Astrocyte of the hippocampus (primary cell): Measurements from ENCODE around the gene TCF7L1.
A peak's percentile ranks its signal among the peaks of the same experiment; 100 is the strongest.

Experiments
- DNase-seq: peaks from one replicate; pipeline ENCODE4 v3.0.0; 2011; ENCODE audit warnings: low read depth, low spot score

The TCF7L1 gene

DNA sequence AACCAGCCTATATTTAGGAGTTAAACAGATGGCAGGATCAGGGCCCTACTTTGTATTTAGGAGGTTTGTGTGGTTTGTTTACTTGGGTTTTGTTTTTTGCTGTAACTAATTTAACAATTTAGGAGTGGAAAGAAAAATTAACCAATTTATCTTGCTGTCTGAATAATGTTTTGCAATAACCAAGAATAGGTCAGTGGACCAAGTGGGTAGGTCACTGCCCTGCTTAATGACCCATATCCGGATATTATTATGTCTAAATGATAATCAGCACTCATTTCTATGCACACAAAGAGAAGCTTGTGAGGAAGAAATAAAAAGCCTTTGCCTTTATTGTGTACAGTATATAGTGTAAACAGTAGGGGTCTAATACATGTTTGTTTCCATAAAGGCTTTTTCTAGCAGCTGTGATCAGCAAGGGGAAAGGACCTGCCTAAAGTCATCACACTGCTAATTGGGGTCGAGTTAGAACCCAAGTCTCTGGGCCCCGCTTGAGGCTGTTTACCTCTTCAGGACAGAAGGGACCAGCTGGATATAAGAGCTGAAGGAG lies 118.0 kb downstream of the TCF7L1 start:
- DNase-seq: no peak

DNA sequence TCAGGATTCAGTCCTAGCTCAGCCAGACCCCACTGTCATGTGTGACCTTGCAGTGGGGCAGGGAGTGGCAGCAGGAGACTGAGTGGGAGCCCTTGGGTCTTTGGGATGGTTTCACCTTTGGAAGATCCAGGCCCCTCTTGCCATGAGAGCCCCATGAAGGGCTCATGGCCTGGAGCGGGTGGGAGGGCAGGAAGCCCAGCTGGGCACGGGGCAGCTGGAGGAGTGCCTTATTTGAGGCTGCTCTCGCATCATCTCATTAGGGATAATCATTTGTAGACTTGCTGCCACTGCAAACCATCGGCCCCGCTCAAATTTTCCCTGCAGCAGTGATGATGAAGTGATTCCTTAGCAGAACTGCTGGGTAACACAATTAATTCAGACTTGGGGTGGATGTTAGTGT lies 120.7 kb downstream of the TCF7L1 start:
- no peak for DNase-seq

DNA sequence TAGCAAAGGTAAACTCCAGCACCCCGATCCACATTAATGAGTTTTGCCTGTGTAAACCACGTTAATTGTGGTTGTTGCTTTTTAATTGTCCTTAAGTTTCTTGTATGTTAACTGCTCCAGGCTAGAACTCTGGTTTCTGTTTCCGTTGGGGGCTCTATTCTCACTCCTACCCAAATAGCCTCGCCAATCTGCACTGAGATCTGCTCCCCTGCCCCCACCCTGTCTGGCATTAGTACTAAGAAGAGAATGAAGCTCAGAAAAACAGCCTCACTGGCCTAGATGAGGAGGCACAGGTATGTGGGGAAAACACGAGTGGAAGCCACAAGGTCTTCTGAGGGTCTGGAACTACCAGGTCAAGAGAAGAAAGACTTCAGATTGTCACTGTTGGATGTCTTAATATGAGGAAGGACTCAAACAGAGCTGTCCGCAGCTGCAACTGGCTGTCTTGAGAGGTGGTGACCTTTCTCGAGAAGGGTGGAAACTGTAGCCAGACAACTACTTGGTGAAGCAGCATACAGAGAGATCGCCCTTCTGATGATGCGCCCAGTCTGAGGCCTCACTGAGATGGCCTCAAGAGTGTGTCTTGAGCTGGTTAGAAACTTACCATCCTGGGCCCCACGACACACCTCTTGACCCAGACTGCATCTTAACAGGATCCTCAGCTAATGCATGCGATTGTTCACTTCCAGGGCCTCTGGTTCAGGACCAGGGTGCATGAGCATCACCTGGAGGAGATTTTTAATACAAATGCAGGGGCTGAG lies 121.5 kb downstream of the TCF7L1 start:
- no peak for DNase-seq

DNA sequence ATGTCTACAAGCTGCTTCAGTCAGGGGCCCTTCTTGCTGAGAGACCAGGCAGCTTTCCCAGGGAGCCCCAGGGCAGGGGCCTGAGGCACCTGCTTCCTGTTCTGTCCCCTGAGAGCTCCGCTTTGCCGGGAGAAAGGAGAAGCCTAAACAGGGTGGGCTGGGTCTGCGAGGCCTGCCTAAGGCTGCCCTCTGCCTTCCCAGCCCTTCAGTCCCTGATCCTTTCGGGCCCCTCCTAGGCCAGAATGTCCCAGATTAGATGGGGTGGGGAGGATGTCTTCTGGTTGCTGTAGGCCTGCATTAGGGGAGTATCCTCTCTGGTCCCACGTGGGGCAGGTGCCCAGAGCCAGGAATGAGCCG lies 122.2 kb downstream of the TCF7L1 start:
- DNase-seq: no peak

DNA sequence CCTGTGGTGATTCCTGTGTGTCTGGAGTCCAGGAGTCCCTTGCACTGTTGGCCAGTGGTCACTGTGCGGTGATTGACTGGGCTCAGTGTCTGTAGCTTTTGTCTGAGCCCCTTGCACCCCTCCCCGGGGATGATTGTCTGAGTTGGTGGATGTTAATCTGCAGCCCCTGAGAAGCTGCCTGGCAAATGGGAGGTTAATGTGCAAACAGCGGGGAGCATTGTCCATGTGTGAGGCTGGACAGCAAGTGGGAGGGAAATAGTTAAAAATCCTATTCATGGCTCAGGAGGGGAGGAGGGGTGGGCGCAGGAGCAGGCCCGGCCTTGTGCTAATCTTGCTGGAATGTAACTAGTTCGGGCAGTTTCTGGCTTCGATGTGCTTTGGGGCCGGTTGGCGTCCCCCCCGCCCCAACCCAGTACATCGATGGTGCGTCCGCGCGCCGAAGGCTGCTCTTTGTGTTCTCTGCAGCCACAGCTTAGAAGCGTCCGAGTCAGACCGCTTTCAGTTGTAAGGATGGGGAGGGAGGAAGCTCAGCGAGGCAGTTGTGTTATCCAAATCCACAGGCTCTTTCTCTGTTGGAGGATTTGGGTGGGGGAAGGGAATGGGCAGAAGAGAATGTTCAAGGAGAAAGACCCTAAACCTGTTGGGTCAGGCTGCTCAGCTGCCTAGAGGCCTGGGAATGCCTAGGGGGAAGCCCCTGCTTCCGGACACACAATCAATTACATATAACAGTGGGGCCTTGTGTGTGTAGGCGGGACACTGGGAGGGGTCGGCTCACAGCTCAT lies 122.8 kb downstream of the TCF7L1 start:
- peak; percentile 88 for DNase-seq

DNA sequence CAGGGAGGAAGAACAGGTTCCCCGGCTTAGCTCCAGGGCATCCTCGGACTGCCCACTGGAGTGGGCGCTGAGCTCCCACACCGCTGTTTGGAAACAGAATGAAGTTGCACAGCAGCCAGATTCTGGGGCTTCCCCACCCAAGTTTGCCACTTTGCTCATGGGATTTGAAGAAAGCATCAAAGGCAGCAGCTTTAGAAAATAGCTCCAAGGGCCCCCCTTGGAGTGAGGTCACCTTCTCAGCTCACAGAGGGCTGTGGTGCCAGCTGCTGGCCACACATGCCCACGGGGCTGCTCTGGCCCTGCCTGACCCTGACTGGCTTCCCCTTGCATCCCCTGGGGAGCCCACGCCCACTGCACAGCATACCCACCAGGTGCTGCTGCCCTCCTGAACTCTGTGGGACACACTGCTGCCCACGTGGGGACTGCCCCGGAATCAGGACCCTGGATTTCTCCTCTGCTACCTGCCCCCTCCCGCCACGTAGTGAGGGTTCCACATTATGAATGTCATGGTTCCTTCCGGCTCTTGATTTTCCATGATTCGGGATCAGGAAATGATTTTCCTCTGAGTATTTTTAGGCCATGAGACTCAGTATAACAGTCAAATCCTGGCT lies 124.3 kb downstream of the TCF7L1 start:
- DNase-seq: peak; percentile 41

DNA sequence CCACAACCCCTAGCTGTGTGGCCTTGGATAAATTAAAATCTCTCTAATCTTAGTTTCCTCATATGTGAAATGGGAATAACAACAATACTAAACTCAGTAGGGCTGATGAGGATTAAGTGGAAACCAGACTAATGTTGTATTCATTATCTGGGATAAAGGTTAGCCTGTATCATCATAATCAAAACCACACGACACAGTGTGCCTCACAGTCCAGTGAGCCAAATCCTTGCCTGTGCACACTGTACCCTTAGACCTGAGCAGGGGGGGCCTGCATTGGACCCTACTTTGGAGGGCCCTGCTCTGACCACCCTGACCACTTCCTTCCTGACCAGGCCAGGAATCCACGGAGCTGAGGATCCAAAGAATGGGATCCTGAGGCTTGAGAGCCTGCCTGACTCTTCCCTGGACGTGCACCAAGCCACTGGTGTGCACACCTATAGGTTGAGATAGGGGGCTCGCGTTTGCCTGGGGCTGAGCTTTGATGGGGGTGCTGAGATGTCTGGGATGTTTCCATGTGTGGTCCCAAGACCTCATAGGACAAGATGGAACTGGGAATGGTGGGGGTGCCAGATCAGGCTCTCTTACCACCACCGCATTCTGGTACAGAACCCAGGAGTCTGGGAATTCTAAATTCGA lies 124.9 kb downstream of the TCF7L1 start:
- DNase-seq: no peak

DNA sequence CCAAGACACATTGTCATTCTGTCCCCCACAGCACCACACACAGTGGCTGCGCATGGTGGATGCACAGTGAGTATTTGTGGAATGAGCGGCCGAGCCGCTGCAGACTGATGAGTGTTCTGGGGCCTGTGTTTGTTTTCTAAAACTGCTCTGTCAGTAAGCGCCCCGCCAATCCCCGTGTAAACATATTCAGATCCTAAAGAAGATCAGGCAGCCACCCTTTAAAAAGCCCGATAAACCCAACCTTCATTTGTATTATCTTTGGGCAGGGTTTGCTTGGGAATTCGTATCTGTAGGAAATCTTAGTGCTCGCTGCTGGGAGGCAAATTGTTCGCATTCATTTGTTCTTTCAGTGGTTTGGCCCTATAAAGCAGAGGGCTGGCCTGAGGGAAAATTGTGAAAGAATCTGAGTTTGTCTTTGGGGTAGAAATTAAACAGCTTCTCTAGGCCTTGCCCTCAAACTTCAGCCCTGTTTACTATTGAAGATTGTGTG lies 126.0 kb downstream of the TCF7L1 start:
- DNase-seq: peak; percentile 86

DNA sequence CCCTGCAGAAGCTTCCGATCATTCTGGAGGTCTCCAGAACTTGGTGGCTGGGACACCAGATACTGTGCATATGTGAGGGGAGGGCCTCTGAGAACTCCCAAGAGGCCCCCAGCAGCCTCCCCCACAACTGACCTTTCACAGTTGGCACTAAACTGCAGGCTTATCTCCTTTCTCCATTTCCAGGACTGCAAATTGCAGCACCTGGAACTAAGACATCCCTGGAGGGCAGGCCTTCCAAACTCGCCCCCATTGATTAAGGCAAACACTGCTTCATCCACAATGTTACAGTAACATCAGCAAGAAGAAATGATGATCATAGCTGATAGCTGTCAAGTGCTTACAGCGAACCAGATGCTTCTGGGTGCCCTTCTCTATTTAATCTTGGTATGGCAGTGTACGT lies 126.7 kb downstream of the TCF7L1 start:
- no peak for DNase-seq

DNA sequence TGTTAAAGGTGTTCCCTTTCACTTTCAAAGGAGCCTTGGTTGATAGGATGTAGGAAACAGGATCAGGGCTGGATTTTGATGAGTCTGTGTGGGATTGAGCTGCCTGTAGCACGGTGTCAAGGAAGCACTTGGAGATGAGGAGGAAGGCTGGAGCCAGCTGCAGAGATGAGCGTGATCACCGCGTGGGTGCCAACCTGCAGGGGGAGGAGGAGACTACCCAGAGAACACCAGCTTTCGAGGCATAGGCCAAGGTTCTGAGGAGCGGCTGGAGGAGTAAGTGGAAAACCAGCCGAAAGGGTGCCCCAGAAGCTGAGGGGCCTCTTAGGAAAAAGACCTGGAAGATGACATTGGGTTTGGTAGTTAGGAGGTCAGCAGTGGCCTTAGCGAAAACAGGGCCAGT lies 130.4 kb downstream of the TCF7L1 start:
- DNase-seq: no peak

DNA sequence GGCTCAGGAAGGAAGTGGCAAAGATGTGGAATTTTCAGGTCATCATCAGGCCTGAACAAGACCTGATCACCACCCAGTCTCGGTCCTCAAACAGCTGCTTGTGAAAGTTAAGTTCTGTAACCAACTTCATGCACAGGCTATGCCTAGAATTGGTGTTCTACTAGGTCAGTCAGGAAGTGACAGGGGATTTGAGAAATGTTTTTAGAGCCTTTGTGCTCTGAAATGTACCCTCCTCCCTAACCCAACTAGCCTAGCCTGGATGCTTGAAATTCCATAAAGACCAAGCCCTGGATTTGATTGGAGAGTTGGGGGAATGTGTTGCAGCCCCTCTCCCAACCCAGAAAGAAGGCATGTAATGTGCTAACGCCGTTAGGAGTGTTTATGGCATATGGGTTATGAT lies 131.3 kb downstream of the TCF7L1 start:
- peak; percentile 82 for DNase-seq

DNA sequence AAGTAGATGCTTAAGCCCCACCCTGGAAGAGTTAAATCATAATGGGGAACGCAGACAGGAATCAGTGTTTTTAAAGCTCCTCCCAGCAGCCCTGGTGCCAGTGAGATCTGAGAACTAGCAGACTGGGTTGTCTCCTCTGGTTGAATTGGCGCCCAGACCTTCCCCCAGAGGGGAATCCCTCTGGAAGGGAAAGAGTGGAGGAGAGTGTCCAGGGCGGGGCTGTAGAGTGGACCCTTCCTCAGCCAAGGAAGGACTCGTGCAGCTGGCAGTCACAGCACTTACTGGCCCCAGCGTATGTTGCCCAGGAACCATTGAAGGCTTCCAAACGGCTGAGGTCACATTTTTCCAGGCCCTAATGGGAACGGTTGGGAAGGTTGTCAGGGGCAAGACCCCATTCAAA lies 132.1 kb downstream of the TCF7L1 start:
- no peak for DNase-seq

DNA sequence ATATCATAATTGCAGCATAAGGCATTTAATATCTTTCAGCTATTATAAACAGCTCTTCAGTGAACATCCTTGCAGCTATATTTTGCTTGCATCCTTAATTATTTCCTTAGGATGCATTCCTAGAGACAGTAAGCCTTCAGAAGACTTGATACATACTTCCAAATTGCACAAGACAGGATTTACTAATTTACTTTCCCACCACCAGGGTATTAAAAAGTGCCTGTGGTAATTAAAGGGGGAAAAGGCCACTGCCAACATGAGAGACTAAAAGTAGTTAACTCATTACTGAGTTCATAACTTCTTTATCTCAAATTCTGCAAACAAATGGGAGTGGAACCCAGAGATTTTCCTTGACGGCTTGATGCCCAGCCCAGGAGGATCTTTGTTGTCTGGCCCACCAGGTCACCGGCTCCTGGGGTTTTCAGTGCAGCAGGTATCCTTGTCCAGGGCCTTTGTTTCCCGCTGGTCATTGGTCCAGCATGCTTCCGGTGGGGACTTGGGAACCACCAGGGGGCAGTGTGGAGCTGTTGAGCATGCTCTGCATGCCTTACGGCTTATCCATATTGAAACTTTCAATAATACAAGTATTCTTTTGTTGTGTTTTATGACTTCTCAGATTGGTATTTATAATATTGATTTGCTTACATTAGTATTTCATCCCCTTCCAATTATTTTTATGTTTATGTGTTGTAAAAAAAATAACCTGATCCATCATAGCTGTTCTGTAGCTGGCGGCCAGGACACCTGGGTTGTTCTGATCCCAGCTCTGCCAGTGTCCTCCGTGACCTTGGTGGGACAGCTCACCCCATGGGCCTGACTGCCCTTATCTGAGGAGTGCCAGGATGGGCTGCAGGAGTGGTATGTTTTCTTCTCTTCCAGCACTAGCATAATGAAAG lies 133.2 kb downstream of the TCF7L1 start:
- peak; percentile 58 for DNase-seq

DNA sequence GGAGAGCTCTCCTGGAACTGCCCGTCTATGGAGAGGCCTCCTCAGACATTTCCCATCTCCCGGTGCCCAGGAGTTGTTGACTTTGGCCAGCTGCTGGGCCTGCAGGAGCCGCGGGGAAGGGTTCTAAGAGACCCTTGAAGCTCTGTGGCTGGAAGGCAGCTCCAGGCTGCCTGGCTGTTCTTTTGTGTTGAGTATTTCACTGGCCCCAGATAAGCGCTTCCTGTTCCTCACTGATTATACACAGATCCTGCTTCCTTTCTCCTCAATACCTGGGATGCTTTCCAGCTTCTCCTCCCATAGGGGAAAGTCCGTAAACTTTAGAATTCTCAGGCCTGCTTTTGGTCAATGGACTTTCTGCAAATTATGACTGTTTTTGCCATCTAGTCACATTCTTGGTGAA lies 136.8 kb downstream of the TCF7L1 start:
- peak; percentile 59 for DNase-seq

DNA sequence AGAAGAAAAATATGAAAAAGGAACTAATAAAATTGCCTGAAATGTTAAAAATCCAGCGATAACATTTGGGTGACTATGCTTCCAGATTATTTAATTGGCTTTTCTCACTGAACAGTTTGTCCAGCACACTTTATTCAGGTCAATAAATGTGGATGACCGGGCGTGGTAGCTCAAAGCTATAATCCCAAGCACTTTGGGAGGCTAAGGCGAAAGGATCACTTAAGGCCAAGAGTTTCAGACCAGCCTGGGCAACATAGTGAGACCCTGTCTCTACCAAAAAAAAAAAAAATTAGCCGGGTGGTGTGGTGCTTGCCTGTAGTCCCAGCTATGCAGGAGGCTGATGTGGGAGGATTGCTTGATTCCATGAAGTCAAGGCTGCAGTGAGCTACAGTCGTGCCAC lies 139.2 kb downstream of the TCF7L1 start:
- no peak for DNase-seq

DNA sequence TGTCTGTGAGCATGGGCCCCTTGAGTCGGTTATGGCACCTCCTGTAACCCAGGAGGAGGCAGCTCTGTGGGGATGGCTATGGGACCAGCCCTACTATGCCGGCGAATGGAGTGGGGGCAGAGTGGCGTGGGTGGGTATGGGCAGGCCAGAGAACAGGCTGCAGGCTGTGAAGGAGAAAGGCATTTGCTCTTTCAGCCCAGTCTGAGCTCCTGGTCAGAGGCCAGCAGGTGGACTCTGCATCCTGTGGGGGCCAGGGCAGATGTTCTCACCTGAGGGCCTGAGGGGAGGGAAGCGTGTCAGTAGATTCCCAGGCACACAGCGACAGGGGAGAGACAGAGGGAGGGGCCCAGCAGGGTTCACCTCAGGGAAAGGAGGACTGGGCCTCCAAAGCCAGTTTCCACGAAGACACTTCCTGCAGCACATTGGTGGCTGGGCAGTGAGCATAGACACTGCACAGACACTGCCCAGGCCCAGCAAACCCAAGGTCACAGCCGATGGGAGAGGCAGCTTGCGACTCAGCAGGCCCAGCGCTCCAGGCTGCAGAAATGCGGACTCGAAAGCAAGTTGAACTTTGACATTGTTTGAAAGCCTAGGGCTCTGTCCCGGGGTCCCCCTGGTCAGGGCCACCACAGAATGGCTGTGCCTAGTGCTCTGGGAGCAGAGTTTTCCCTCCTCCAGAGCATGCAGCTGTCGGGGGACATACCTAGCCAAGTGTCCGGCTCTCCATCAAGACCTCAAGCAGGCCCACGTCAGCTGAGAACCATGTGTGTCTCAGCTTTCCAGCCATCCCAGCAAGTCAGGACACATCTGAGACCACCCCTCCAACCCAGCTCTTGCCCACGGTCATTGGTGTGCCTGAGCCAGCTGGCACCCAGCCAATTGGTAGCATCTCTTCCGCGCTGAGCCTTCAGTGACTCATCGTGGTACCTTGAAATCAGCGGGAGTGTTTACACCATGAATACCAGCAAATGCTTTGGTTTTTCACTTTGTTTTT lies 140.8 kb downstream of the TCF7L1 start:
- DNase-seq: peak; percentile 77

DNA sequence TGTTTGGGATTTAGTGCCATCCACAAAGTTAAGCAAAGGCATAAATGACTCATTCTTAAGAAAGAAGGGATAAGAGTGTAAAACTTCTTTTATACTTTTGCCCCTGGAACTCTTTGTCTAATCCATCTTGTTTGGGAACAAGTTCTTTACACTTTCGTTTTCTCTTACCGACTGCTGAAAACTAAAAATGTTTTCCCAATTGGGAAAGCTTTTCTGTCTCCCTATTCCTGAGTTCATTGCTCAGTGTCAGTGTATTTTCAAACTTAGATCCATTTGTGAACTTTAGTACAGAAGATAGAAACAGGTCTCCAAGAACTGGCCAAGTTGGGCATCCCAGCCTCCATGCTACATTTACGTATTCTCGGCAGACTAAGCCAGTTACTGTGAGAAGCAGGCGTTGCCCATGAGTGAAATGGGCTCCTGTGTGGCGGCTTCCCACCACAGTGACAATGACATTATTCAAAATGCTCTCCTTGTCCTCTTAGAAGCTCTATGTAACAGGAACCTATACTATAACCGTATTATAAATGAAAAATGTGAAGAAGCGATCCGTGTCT lies 142.9 kb downstream of the TCF7L1 start:
- DNase-seq: no peak

DNA sequence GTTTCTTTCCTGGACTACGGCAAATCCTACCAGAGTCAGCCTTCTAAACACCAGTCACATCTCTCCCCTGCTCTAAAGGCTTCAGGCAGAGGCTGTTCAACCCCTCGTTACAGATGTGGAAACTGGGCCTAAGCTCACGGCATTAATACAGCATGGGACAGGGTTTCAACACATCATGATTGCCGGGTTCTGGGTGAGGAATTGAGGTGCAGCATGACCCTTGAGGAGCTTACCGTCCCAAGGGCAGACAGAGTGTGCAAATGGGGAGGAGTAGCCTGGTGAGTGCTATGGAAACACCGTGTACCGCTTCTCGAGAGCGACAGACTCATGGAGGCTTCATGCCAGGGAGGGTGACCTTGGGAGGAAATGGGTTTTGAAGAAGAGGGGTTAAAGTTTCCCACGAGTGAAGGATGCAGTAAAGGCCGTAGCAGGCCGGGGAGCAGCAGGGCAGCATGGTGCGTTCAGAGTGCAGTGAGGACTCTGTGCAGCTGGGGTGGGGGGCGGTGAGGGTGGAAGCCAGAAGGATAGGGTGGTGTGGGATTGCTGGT lies 143.5 kb downstream of the TCF7L1 start:
- no peak for DNase-seq
